Measurements from ENCODE around the gene GAMT. TPM values are rescaled to one million over a fixed set of nuclear protein-coding genes. Genes with fewer than 3 reads are reported as not detected.

Gene GAMT
- total RNA-seq, 3 donors from 2014 or later: 16.0 to 25.9 (median 23.1) TPM

DNA sequence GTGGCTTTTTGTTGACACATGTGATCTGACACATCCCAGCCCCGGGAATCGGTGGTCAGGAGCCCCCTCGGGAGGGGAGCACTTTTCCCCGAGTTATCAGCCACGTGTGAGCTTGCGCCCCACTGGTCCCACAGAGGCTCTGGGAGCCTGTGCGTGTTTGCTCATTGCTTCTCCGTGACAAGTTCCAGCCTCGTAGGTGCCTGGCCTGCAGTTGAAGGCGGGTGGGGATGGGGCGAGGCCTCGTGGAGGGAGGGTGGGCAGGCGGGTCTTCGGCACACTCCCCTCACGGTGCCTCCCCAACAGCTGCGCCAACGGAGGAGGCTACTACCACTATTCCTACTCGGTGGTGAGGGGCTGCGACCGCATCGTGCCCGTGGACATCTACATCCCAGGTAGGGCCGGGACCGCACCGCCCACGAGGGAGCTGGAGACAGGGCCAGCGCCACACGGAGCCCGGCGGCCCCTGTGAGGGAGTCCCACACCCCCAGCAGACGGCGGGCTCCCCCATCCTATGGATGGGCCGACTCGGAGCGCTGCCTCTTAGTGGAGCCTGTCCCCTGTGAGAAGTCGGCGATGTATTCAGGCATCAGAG is 8.3 kb downstream of the GAMT start:
- Mint-ChIP-seq H3K36me3 (ENCODE audit: insufficient read depth) (peaks cover 21% of the 10 kb centered on the region), H3K9me3 (no peaks in the 10 kb centered on the region), H3K27me3 (ENCODE audit: low read depth) (no peaks in the 10 kb centered on the region), H3K4me3 (no peak overlapping the region), H3K4me1 (ENCODE audit: low read depth) (peaks cover 6% of the 10 kb centered on the region)
- ATAC-seq: no peak
- DNase-seq: no peak

DNA sequence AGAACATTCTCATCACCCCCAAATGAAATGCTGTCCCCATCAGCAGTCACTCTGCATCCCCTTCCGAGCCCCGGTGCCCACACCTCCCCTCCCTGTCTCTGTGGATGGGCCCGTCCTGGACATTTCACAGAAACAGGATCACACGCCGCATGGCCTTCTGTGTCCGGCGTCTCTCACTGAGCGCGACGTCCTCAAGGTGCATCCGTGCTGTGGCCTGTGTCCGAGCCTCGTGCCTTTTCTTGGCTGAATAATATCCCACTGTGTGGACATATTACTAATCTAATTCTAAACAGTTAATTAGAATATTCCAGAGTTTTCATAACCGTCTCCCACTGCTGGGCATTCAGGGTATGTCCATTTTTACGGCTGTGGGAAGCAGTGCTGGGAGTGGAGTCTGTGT is 8.9 kb downstream of the GAMT start:
- no peak for ATAC-seq
- H3K4me3 Mint-ChIP-seq: no peak overlapping the region
- no peaks in the 10 kb centered on the region for H3K9me3 Mint-ChIP-seq
- DNase-seq: no peak
- no peaks in the 10 kb centered on the region for H3K27me3 Mint-ChIP-seq (ENCODE audit: low read depth)
- peaks cover 6% of the 10 kb centered on the region for H3K4me1 Mint-ChIP-seq (ENCODE audit: low read depth)
- H3K36me3 Mint-ChIP-seq (ENCODE audit: insufficient read depth): peaks cover 21% of the 10 kb centered on the region

GRCh38 chr19:1390890-1391423 is 10.4 kb downstream of the GAMT start:
- Mint-ChIP-seq H3K27me3 (ENCODE audit: low read depth) (no peaks in the 10 kb centered on the region), H3K4me1 (ENCODE audit: low read depth) (peaks cover 3% of the 10 kb centered on the region), H3K9me3 (no peaks in the 10 kb centered on the region), H3K4me3 (no peak overlapping the region), H3K36me3 (ENCODE audit: insufficient read depth) (peaks cover 21% of the 10 kb centered on the region)
- ATAC-seq (no peak), DNase-seq (no peak)

GRCh38 chr19:1389033-1389940 is 12.1 kb downstream of the GAMT start:
- Mint-ChIP-seq H3K36me3 (ENCODE audit: insufficient read depth) (peaks cover 23% of the 10 kb centered on the region), H3K9me3 (no peaks in the 10 kb centered on the region), H3K4me1 (ENCODE audit: low read depth) (peaks cover 8% of the 10 kb centered on the region), H3K27me3 (ENCODE audit: low read depth) (no peaks in the 10 kb centered on the region), H3K4me3 (no peak overlapping the region)
- ATAC-seq: no peak
- DNase-seq: no peak

- DNase-seq (no peak), ATAC-seq (no peak)
- no peaks in the 10 kb centered on the region for H3K27me3 Mint-ChIP-seq (ENCODE audit: low read depth)
- peaks cover 23% of the 10 kb centered on the region for H3K36me3 Mint-ChIP-seq (ENCODE audit: insufficient read depth)
- H3K4me1 Mint-ChIP-seq (ENCODE audit: low read depth): peaks cover 8% of the 10 kb centered on the region
- no peak overlapping the region for H3K4me3 Mint-ChIP-seq
- no peaks in the 10 kb centered on the region for H3K9me3 Mint-ChIP-seq
Measured at GRCh38 chr19:1388637-1389026, 12.7 kb downstream of the GAMT start.

DNA sequence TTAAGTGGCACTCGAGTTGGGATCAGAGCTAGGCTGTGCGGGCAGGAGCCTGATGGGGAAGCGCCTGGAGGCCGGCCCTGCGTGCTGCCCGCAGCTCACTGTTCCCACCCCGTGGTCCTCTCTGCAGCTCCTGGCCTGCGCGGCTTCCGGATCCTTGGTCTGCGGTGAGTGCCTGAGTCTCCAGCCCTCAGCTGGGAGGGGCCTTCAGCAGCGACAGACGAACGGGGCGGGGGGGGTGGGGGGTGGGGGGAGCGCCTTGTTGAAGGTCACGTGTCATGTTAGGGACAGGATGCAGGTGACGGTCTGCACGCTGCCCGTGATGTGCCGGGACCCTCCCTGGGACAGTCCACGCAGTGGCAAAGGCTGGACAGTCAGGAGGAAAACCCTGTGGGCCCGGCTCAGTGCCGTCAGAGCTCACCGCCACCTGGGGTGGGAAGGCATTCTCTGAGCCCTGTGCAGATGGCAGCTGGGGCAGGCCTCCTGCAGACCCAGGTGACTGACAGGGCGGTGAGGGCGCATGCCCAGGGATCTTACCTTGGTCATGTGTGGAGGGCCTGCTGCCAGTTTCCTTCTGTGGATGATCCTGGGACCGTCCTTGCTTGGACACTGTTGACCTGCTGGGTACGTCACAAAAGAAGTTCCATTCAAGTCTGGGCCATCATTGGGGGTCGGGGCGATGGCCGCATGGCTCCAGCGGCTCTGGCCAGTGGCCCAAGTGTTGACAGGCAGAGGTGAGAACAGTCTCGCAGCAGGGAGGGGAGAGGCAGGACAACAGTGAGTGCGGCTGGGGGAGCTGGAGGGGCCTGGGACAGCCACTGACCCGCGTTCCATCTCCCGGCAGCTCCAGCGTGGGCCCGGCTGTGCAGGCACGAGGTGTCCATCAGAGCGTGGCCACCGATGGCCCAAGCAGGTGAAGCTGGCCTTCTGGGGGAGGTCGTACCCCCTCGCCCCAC is 13.4 kb downstream of the GAMT start:
- Mint-ChIP-seq H3K9me3 (no peaks in the 10 kb centered on the region), H3K4me1 (ENCODE audit: low read depth) (peaks cover 13% of the 10 kb centered on the region), H3K36me3 (ENCODE audit: insufficient read depth) (peaks cover 20% of the 10 kb centered on the region), H3K4me3 (no peak overlapping the region), H3K27me3 (ENCODE audit: low read depth) (peaks cover 2% of the 10 kb centered on the region)
- ATAC-seq: no peak
- no peak for DNase-seq

GRCh38 chr19:1386945-1387683 is 14.2 kb downstream of the GAMT start:
- DNase-seq: no peak
- Mint-ChIP-seq H3K4me3 (no peak overlapping the region), H3K36me3 (ENCODE audit: insufficient read depth) (peaks cover 15% of the 10 kb centered on the region), H3K27me3 (ENCODE audit: low read depth) (peaks cover 2% of the 10 kb centered on the region), H3K4me1 (ENCODE audit: low read depth) (peaks cover 15% of the 10 kb centered on the region), H3K9me3 (no peaks in the 10 kb centered on the region)
- ATAC-seq: no peak

DNA sequence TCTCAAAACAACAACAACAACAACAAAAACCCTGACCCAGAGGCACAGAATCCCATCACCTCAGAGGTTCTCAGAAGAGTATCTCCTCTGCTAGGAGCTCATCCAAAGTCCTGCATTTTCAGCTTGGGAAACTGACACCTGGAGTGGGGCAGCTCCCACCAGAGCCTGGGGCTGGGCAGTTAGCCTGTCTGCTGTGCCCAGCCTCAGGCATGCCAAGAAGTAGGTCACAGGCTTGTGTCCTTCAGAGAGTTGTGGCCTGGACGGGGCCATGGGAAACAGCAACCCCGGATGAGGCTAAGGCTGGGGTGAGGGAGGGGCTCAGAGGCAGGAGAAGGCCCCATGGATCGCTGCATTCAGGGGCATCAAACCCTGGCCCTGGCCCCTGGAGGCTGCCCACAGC is 15.5 kb downstream of the GAMT start:
- peak overlapping the region; percentile 33 for H3K4me3 Mint-ChIP-seq
- H3K27me3 Mint-ChIP-seq (ENCODE audit: low read depth): peaks cover 2% of the 10 kb centered on the region
- peaks cover 15% of the 10 kb centered on the region for H3K4me1 Mint-ChIP-seq (ENCODE audit: low read depth)
- H3K36me3 Mint-ChIP-seq (ENCODE audit: insufficient read depth): peaks cover 11% of the 10 kb centered on the region
- ATAC-seq (no peak), DNase-seq (no peak)
- no peaks in the 10 kb centered on the region for H3K9me3 Mint-ChIP-seq

DNA sequence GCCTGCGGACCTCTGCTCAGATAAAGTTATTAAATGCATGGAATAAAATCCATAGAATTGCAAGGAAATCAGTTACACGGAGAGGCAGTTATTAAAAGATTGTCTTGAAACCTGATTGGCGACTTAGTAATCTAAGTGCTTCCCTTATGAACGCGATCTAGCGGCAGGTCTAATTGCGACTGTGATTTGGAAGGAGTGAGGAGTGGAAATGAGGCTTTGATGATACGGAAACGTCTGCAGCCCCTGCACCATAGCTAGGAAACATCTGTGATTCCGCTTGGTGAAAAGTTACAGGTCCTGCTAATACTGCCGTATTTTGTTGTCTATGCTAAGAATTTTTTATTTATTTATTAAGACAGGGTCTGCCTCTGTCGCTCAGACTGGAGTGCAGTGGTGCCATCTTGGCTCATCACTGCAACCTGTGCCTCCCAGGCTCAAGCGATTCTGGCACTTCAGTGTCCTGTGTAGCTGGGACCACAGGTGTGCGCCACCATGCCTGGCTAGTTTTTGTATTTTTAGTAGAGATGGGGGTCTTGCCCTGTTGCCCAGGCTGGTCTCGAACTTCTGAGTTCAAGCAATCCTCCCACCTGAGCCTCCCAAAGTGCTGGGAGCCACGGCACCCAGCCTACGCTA is 16.7 kb downstream of the GAMT start:
- H3K4me3 Mint-ChIP-seq: peak overlapping the region; percentile 86
- no peaks in the 10 kb centered on the region for H3K9me3 Mint-ChIP-seq
- ATAC-seq (no peak), DNase-seq (no peak)
- peaks cover 10% of the 10 kb centered on the region for H3K36me3 Mint-ChIP-seq (ENCODE audit: insufficient read depth)
- H3K27me3 Mint-ChIP-seq (ENCODE audit: low read depth): peaks cover 2% of the 10 kb centered on the region
- H3K4me1 Mint-ChIP-seq (ENCODE audit: low read depth): peaks cover 15% of the 10 kb centered on the region

DNA sequence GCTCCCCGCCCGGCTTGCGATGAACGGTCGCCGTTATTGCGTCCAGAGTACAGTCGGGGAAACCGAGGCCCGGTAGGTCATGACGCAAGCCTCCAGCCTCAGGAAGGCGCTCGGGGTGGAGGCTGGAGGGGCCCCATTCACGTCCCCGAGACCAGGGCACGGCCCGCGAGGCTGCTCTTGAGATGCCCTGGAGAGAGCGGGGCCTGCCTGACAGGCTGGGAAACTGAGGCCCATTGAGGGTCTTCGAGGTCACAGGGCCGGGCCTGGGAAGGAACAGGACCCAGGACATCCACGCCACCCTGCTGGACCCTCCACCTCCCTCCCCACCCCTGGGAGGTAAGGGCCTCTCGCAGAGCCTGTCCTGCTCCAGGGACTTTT is 17.3 kb downstream of the GAMT start:
- H3K4me1 Mint-ChIP-seq (ENCODE audit: low read depth): peaks cover 15% of the 10 kb centered on the region
- DNase-seq: no peak
- peak; percentile 1 to 2 for ATAC-seq
- peaks cover 2% of the 10 kb centered on the region for H3K27me3 Mint-ChIP-seq (ENCODE audit: low read depth)
- peak overlapping the region; percentile 86 for H3K4me3 Mint-ChIP-seq
- H3K9me3 Mint-ChIP-seq: no peaks in the 10 kb centered on the region
- H3K36me3 Mint-ChIP-seq (ENCODE audit: insufficient read depth): peaks cover 5% of the 10 kb centered on the region

GRCh38 chr19:1383312-1384084 is 17.8 kb downstream of the GAMT start, which contains the start of gene NDUFS7:
NDUFS7 (plus strand) TSS chr19:1383907; CDS start chr19:1383927, 20 bp downstream.
- Mint-ChIP-seq H3K4me1 (ENCODE audit: low read depth) (peaks cover 15% of the 10 kb centered on the region), H3K36me3 (ENCODE audit: insufficient read depth) (peaks cover 2% of the 10 kb centered on the region), H3K4me3 (peak within 1 kb of the TSS; percentile 86), H3K27me3 (ENCODE audit: low read depth) (peaks cover 2% of the 10 kb centered on the region), H3K9me3 (no peaks in the 10 kb centered on the region)
- DNase-seq (peak; percentile 95), ATAC-seq (peak; percentile 88)

DNA sequence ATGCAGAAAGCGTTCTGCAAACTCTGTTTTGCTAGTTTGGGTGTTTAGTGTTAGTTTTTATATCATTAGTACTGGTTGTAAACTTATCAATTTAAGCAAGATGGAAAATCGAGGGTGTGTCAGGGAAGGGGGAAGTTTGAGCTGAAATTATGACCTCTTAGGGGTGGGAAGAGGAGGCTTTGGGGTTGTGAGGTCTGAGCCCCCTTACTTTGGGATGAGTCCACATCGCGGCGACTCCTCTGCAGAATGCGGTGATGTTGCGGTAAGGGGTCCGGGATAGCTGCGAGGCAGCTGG is 18.4 kb downstream of the GAMT start:
- Mint-ChIP-seq H3K27me3 (ENCODE audit: low read depth) (peaks cover 2% of the 10 kb centered on the region), H3K4me1 (ENCODE audit: low read depth) (peaks cover 15% of the 10 kb centered on the region), H3K36me3 (ENCODE audit: insufficient read depth) (peaks cover 2% of the 10 kb centered on the region), H3K9me3 (no peaks in the 10 kb centered on the region), H3K4me3 (peak overlapping the region; percentile 86)
- DNase-seq (no peak), ATAC-seq (no peak)

DNA sequence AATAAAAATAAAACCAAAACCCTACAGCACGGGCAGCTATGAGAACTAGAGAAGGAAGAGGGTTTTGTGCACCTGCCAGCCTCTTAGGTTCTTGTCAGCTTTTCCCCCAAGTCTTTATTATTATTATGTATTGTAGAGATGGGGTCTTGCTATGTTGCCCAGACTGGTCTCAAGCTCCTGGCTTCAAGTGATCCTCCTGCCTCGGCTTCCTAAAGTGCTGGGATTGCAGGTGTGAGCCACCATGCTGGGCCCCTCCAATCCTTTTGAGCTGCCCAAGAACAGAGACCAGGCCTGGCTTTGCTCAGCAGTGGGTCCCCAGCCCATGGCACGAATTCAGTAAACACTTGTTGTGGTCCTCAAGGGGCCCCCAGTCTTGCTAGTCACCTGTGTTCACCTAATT is 19.1 kb downstream of the GAMT start:
- peaks cover 2% of the 10 kb centered on the region for H3K27me3 Mint-ChIP-seq (ENCODE audit: low read depth)
- ATAC-seq (no peak), DNase-seq (no peak)
- peaks cover 15% of the 10 kb centered on the region for H3K4me1 Mint-ChIP-seq (ENCODE audit: low read depth)
- no peaks in the 10 kb centered on the region for H3K9me3 Mint-ChIP-seq
- peaks cover 2% of the 10 kb centered on the region for H3K36me3 Mint-ChIP-seq (ENCODE audit: insufficient read depth)
- no peak overlapping the region for H3K4me3 Mint-ChIP-seq

Data from activated T-cell treated with anti-CD3 and anti-CD28 coated beads, Interleukin-2, amount 50 U/mL, for 4 hours (primary cell).